GM10266 (cell line): ENCODE data around the gene TSHZ2.
"Not testable (repeated sequence)": the region's sequence is repeated elsewhere in the genome, so short reads cannot be mapped to it uniquely, and the experiment has no call there.

Source experiments
- DNase-seq: peaks from one replicate; pipeline ENCODE4 v3.0.0; 2012; ENCODE audit errors: extremely low spot score
- CTCF ChIP-seq: IDR thresholded peaks from 2 replicates; pipeline ENCODE4 v1.5.1; 2012; ENCODE audit warnings: mild to moderate bottlenecking, low read depth; ENCODE audit not compliant: control insufficient read depth, insufficient read depth; ENCODE audit errors: missing control alignments

Gene TSHZ2

GRCh38 chr20:53081916-53082863 is 110.0 kb downstream of the TSHZ2 start:
- DNase-seq, result no peak
- TF ChIP-seq CTCF, result no peak

GRCh38 chr20:53083411-53083810 is 111.3 kb downstream of the TSHZ2 start:
- TF ChIP-seq CTCF, result no peak
- no peak for DNase-seq

- no peak for DNase-seq
- TF ChIP-seq CTCF, result no peak
Measured at GRCh38 chr20:53084408-53084997, 112.3 kb downstream of the TSHZ2 start.

GRCh38 chr20:53085720-53086119 is 113.6 kb downstream of the TSHZ2 start:
- no peak for TF ChIP-seq CTCF
- no peak for DNase-seq

- no peak for TF ChIP-seq CTCF
- DNase-seq, result no peak
Measured at GRCh38 chr20:53087037-53087777, 115.0 kb downstream of the TSHZ2 start.

- no peak for TF ChIP-seq CTCF
- no peak for DNase-seq
Measured at GRCh38 chr20:53088786-53089185, 116.6 kb downstream of the TSHZ2 start.

- not testable (repeated sequence) for DNase-seq
Measured at GRCh38 chr20:53089851-53090250, 117.7 kb downstream of the TSHZ2 start.
